Measurements from ENCODE around the gene RGL1.

The RGL1 gene

GRCh38 chr1:183862967-183863366 is 58.0 kb downstream of the RGL1 start:
- no peak overlapping the region for H3K4me3 ChIP-seq (ENCODE audit: low read depth, low read length)
- TF ChIP-seq CTCF (IDR thresholded peaks at IDR 0.05; ENCODE audit: low read depth, low read length): no peak

- no peak for TF ChIP-seq CTCF (IDR thresholded peaks at IDR 0.05; ENCODE audit: low read depth, low read length)
- no peak overlapping the region for H3K4me3 ChIP-seq (ENCODE audit: low read depth, low read length)
These were observed 58.9 kb downstream of the RGL1 start for GRCh38 chr1:183863852-183864251.

GRCh38 chr1:183864611-183865010 is 59.7 kb downstream of the RGL1 start:
- TF ChIP-seq CTCF (IDR thresholded peaks at IDR 0.05; ENCODE audit: low read depth, low read length): no peak
- no peak overlapping the region for H3K4me3 ChIP-seq (ENCODE audit: low read depth, low read length)

GRCh38 chr1:183869230-183869629 is 64.3 kb downstream of the RGL1 start:
- no peak for TF ChIP-seq CTCF (IDR thresholded peaks at IDR 0.05; ENCODE audit: low read depth, low read length)
- no peak overlapping the region for H3K4me3 ChIP-seq (ENCODE audit: low read depth, low read length)

- no peak for TF ChIP-seq CTCF (IDR thresholded peaks at IDR 0.05; ENCODE audit: low read depth, low read length)
- H3K4me3 ChIP-seq (ENCODE audit: low read depth, low read length): no peak overlapping the region
These were observed 64.7 kb downstream of the RGL1 start for GRCh38 chr1:183869664-183870063.

GRCh38 chr1:183870351-183871077 is 65.6 kb downstream of the RGL1 start:
- no peak for TF ChIP-seq CTCF (IDR thresholded peaks at IDR 0.05; ENCODE audit: low read depth, low read length)
- no peak overlapping the region for H3K4me3 ChIP-seq (ENCODE audit: low read depth, low read length)

- H3K4me3 ChIP-seq (ENCODE audit: low read depth, low read length): no peak overlapping the region
- TF ChIP-seq CTCF (IDR thresholded peaks at IDR 0.05; ENCODE audit: low read depth, low read length): no peak
These were observed 66.2 kb downstream of the RGL1 start for GRCh38 chr1:183871142-183871541.

All from WI38 (cell line).